GM19324 (cell line): ENCODE data around the gene NGDN.
"Not testable (repeated sequence)": the region's sequence is repeated elsewhere in the genome, so short reads cannot be mapped to it uniquely, and the experiment has no call there.

Experiments used
- ATAC-seq: cut with Tn5 transposase; IDR thresholded peaks from one replicate; pipeline ENCODE4 v1.9.1; 2021; ENCODE audit warnings: mild to moderate bottlenecking, moderate library complexity; ENCODE audit not compliant: unreplicated experiment, low FRiP score

NGDN gene

DNA sequence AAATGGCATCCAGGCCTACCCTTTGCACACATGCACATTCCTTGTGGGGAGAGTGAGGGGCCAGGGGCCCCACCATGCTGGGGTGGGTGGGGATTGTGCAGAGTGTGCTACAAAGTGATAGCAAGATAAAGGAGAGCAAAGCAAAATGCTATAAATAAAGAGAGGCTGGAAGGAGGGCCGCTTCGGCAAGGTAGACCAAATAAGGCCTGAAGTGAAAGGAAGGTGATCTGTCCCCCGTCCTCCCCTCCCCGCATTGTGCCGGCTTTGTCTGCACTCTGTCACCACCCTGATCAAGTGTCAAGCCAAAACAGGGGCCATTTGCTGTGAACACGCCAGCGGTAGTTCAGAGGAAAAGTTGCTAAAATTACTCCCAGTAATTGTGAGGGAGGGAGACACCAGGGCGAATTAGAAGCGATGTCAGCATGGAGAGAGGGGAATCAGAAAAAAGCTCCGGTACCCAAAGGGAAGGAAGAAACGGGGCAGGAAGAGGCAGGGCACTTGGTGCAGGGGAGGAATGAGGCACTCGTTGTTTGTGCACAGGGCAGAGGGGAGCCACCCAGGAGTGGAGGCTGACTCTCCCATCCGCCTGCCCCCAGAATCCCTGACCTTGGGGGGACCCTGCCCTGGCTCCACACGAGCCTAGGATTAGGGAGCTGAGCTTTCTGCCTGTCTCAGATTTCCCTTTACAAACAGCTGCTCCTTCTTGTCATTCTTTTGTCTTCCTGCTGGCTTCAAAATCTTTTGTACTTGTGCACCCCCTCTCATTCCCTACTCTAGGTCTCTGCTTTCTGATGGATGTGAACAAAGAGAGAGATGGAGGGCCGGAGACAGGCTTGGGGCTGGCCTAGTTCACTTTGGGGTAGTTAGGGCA is 31.2 kb upstream of the NGDN start:
- no peak for ATAC-seq

DNA sequence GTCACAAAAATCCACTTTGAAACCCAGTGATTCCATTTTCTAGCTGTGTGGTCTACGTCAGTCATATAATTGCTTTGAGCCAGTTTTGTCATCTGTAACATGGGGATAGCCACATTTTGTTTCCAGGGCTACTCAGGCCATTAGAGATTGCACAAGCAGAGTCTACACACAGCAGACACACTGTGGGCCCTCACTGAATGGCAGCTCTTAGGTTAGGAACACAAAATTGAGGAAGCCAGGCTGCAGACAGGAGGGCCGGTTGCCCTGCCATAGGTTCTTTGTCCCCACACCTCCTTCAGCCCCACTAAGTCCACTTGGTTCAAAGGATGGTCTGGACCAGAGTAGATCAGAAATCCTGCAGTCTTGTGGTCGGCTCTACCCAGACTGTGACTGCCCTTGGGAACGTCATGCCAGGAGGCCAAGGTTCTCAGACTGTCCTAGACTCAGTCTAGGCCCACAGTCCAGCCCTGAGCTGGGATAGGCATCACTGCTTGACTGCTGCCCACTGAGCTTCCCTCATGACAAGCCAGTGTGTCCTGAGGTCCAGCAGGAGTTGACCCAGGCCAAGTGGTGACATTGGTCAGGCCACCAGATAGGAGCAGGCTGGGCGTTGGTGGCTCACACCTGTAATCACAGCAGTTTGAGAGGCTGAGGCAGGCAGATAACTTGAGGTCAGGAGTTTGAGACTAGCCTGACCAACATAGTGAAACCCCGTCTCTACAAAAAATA is 30.2 kb upstream of the NGDN start:
- no peak for ATAC-seq

DNA sequence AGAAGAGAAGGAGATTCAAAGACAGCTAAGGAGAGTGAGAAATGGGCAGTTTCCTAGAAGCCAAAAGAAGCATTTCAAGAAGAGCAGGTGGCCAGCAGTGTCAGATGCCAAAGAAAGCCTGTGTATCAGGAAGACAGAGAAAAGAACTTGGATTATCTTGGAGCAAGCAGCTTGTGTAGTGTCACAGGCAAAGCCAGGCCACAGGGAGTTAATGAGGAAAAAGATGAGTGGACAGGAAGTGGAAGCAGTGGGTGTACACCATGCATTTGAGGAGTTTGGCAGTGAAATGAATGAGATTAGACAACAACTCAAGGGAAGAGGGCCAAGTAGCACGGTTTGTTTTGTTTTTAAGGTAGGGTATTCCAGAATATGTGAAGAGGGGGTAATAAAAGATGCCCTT is 28.4 kb upstream of the NGDN start:
- no peak for ATAC-seq

DNA sequence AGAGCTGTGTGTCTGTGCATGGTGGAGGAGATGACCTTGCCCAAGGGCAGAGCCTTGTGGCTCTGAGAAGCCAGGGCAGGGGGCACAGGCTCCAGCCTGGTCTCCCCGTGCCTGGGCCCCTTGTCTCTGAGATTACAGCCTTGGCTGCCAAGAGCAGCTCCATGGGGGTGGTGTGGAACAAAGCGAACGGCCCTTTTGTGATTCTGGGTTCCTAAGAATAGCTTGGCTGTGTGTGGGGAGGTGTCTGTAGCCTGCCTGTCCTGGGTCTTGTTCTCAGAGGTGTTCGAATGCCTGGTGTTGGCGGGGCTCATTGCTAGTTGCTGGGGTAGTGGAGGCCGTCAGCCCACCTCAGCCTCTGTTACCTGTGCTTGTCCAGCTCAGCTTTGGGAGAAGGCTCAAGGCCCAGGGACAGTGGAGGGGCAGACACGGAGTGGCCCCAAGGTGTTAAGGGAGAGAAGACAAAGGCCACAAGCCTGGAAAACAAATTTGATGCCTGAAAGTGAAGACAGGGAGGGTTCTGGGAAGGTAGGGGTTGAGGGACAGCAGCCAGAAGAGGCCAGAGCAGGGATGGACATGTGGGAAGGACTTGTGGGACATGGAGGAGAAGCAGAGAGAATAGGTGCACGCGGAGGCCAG is 26.7 kb upstream of the NGDN start:
- no peak for ATAC-seq

DNA sequence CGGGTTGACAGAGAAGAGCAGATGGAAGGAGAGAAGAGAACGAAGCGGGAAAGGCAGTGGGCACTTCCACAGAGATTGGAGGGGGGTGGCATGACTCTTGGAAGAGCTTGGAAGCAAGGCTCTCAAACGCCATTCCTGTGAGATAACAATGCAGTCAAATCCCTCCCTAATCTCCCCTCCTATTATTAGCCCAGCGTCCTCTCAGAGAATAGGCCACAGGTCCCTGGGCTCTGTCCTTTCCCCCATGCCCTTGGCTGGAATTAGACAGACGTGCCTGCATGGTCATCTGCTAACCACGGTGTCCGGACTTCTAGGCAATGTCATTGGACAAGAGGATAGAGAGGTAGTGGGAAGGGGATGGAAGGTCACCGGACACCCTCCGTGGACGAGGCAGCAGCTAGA is 26.1 kb upstream of the NGDN start:
- no peak for ATAC-seq

DNA sequence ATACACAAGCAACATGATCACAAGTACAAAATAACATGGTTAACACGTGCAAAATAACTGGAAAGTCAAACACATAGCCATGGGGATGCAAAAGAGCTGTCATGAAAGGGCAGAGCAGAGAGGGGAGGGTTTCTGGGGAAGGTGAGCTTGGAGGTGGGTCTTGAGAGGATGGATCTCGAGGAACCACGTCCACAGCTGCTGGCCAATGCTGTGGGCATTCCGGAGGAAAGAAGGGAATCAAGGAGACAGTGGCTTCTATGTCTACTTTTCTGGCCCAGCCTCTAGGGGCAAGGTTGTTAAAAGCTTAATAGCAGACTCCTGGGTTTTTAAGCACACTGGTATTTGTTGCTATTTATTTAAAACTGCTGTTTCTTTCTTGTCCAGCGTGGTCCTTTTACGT is 25.6 kb upstream of the NGDN start:
- no peak for ATAC-seq

DNA sequence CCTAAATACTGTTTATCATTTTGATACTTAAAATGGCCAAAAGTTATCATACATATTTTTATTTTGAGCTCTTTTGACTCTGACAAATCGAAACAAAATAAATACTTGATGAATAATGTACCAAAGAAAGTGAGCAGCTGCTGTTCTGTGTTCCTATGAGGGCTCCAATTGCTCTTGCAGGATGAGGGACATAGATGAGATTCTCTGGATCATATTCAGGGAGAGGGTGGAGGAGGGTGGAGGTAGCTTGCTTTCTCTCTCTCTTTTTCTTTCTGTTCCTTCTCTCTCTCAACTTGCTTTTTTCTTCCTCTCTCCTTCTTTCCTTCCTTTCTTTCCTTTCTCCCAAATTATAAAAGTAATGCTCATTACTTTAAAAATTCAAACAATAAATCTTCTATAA is 25.2 kb upstream of the NGDN start:
- ATAC-seq: no peak

DNA sequence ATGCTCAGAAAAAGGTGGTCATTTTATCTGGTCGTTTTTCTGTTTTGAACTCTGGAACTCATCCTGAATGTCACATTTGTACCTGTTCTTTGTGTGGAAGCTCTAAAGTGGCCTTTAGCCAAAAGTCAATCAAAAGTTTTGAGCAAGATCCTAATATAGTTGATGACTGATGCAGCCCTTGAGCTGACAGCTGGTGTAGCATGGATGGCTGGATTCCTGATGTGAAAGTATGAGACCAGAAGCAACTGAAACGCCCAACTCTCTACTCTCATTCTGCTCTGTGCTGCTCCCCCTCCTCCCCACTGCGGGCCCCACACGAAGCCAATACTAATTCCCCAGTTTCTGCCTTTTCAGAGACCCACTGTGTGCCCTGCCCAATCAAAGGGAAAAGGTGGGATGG is 23.7 kb upstream of the NGDN start:
- ATAC-seq: no peak

DNA sequence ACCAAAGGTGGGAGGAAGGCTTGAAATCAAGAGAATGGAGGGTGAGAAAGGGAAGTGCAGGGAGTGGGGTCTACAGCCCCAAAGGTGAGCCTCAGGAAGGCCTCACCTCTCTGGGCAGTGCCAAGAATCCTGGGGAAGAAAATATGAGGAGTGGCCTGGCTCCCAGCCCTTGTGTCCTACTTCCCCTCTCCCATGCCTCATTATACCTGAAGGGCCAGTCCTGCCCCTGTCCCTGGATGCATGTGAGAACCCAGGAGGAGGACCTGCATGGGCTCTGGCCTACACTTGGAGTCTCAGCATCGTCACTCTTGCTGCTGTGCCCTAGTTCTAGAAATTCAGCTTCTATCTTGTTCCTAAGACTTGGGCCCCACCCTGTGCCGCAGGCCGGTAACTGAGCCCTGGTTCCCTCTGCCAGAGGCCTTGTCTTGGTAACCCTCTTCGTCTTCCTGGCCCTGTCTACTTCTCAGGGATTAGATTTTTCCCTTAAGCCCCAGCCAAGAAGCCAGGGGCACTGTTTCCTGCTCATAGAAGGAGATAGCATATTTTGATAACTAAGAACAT is 23.1 kb upstream of the NGDN start:
- no peak for ATAC-seq

DNA sequence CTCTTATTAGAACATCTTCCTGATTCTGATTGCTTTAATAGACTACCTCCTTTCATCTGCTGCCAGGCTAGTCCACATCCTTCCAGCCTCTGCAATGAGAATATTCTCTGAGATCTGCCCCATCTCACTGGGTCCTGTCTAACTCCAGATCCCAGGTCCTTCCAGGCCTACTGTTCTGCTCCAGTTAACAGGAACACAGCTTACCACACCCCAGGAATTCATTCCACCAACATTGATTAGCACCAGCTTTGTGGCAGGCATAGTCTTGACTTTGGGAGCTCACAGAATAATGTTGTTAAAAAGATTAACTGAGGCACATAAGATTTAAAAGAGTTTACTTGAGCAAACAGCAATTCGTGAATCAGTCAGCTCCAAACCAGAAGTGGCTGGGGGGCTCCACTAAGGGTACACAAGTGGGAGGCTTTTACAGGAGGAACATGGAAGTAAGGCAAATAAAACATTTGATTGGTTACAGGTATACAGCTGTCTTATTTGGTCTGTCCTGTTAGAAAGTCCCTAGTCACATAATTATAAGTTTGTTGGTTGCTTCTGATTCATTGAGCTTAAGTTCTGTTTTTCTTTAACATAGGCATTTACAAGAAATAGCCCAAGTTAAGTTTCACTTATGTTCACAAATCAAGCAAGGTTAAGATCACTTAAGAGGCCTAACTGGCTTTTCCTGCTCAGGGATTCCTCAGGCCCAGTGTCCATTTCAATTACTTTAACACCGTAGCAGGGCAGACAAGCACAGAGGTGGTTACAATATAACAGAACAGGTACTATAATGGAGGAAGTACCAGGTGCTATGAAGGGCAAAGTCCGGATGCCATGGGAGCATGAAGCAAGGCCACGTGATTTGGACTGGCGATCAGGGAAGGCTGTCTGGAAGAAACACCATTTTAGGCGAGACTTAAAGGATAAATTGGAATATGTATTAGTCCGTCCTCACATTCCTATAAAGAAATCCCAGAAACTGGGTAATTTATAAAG is 21.8 kb upstream of the NGDN start:
- no peak for ATAC-seq

DNA sequence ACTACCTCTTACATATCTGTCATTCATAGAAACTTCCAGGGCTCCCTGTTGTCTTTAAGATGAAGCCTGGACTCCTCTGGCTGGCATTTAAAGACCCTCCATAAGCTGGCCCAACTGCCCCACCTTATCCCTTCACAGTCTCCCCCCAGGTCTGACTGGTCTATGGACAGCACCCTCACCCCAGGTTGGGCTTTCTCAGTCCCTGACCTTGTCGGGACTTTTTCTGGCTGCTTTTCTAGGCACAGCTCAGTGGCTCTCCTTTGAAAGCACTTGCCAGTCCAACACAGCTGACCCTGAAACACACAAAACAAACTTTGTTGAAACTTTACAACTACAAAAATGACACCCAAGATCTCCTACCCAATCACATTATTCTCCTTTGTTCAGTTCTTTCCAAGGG is 20.2 kb upstream of the NGDN start:
- ATAC-seq: no peak

DNA sequence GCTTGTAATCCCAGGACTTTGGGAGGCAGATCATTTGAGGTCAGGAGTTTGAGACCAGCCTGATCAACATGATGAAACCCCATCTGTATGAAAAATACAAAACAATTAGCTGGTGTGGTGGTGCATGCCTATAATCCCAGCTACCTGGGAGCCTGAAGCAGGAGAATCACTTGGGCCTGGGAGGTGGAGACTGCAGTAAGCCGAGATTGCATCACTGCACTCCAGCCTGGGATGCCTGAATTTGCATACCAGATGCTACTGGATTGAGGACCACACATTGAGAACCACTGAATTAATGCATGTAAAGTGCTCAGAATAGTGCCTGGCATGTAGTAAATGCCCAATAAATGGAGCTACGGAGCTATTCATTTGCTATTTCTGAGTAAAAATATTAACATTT is 19.1 kb upstream of the NGDN start:
- ATAC-seq: no peak

DNA sequence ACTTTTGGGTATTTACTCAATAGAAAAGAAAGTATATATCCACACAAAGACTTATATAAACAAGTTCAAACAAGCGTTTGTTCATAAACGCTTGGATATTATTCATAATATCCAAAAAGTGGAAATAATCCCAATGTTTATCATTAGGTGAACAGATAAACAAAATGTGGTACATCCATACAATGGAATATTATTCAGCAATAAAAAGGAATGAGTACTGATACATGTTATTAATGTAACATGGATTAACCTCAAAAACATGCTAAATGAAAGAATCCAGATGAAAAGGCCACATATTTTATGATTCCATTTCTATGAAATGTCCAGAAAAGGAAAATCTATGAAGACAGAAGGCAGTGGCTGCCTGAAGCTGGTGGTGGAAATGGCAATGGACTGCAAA is 17.3 kb upstream of the NGDN start:
- no peak for ATAC-seq

DNA sequence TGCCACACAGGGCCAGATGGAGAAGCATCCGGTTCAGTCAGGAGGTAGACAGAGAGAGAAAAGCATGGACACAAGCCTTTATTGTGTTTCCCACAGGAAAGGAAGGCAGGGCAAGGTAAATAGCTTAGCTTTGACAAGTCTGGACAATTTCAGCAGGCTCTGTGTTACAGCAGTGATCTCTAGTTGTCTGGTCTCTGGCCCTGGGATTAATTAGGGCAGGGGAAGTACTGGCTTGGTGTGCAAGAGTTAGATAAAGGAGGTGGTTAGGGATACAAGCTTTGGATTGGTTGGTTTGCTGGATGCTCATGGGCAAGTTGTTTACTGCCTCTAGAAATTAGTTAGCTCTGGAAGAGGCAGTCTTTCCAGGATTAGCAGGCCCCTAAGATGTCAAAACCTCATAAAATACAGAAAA is 15.1 kb upstream of the NGDN start:
- no peak for ATAC-seq

DNA sequence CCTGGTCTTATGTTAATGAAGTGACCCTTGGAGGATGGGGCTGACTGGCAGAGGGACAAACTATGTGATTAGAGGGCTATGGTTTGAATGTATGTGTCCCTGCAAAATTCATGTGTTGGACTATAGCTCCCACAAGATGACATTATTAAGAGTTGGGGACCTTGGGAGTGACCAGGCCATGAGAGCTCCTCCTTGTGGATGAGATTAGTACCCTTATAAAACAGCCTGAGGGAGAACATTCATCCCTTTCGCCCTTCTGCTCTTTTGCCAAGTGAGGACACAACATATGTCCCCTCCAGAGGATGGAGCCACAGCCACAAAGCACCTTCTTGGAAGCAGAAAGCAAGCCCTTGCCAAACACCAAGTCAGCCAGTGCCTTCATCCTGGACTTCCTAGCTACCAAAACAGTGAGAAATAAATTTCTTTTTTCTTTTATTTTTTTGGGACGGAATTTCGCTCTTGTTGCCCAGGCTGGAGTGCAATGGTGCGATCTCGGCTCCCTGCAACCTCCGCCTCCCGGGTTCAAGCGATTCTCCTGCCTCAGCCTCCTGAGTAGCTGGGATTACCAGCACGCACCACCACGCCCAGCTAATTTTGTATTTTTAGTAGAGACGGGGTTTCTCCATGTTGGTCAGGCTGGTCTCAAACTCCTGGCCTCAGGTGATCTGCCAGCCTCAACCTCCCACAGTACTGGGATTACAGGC is 12.5 kb upstream of the NGDN start:
- ATAC-seq: not testable (repeated sequence)

DNA sequence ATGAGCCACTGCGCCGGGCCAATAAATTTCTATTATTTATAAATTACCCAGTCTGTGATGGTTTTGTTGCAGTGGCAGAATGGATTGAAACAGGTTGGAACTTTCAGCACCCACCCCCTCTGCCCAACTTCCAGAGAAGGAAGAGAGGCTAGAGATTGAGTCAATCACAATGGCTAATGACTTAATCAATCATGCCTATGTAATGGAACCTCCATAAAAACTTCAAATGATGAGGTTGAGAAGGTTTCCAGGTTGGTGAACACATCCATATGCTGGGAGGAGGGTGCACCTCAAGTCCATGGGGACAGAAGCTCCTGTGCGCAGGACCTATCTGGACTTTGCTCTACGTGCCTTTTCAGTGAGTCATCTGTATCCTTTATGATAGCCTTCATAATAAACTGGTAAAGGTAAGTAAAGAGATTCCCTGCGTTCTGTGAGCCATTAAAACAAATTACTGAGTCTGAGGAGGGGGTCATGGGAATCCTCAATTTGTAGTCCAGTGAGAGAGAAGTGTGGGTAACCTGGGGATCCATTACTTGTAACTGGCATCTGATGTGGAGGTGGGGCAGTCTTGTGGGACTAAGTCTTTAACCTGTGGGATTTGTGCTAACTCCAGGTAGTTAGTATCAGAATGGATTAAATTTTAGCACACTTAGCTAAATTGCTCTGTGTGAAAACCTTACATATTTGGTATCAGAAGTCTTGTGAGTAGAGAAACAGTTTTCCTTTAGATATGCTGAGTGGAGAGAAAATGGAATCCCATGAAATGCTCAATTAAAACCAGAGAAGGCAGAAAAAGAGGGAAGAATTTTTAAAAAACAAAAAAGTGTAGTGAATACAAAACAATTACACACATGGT is 11.7 kb upstream of the NGDN start:
- no peak for ATAC-seq

DNA sequence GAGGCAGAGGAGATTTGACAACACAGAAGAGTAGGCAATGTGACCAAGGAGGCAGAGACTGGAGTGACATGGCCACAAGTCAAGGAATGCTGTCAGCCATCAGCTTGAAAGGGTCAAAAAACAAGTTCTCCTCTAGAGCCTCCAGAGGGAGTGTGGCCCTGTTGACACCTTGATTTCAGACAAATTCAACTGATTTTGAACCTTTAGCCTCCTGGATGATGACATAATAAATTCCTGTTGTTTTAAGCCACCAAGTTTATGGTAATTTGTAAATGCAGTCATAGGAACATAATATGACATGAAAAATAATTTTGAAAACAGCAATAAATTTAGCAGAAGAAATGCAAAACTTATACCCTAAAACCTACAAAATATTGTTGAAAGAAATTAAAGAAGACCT is 8.5 kb upstream of the NGDN start:
- no peak for ATAC-seq

DNA sequence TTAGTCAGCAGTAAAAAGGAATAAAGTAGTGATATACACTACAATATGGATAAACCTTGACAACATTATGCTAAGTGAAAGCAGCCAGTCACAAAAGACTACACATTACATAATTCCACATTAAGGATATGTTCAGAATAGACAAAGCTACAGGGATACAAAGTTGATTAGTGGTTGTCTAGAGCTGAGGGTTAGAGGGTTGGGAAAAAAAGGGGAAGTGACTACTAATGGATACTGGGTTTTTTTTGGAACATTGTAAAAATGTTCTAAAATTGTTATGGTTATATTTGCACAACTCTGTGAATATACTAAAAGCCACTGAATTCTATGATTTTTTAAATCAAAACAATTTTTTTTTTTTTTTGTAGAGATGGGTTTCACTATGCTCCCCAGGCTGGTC is 4.8 kb upstream of the NGDN start:
- ATAC-seq: no peak

DNA sequence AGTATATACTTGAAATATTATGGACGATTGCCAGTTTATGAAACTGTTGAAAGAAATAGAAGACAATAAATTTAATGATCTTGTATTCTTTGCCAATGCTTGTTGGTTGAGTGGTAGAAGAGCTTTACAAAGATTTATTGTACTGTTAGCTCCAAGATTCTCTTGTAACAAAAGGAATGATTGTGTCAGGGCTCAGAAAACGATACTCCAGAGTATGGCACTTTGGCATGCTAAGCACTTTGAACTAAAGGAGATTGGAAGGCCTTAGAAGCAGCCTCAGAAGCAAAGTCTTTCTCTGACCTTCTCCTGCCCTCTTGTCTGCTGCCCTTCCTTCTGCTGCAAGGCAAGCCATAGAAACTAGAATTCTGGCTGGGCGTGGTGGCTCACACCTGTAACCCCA is 4.2 kb upstream of the NGDN start:
- no peak for ATAC-seq
